ENCODE results near the gene IFNL4. TPM values are rescaled to one million over a fixed set of nuclear protein-coding genes. Genes with fewer than 3 reads are reported as not detected.

IFNL4 gene
- total and polyA plus RNA-seq, 9 of the 15 experiments (the other 6 are each of a cell fraction or from before 2014, with no cell fraction given): not detected

DNA sequence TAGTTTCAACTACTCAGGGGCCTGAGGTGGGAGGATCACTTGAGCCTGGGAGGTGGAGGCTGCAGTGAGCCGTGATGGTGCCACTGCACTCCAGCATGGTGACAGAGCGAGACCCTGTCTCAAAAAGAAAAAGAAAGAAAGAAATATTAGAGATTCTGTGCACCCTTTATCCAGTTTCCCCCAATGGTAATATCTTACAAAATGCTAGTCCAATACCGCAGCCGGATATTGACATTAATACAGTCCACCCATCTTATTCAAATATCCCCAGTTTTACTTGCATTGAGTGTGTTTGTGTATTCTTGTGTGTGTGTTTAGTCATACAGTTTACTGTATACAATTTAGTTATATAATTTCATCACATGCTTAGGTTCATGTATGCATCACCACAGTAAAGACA, 8.6 kb upstream of the IFNL4 start:
- intact Hi-C loops (cut with micrococcal nuclease) (loop anchor here (10.0 kb wide), 1 partner anchor 48 kb away; no protein-coding TSS in a partner anchor), in situ Hi-C loops (cut with MboI) (no loop called here)
- Histone ChIP-seq H3K36me3 (ENCODE audit: control insufficient read depth, insufficient read depth, low read length) (no peaks in the 10 kb centered on the region), H3K4me1 (replicated peaks in 1 of 2; ENCODE audit: control insufficient read depth in 2 of 2, insufficient read depth in 2 of 2, low read length in 2 of 2) (peaks cover 49 to 55% of the 10 kb centered on the region in 2 experiments), H3K27ac (ENCODE audit: extremely low read depth, low read depth, low read length) (no peak overlapping the region), H3K9ac (ENCODE audit: insufficient read depth in 1 of 2, low read depth in 2 of 2, low read length in 2 of 2) (no peak overlapping the region), H3K4me3 (no peak overlapping the region), H4K20me1 (replicated peaks; ENCODE audit: control insufficient read depth, insufficient read depth, low read length) (no peaks in the 10 kb centered on the region), H2AFZ (ENCODE audit: low read depth, low read length) (no peak overlapping the region; the same call in 1 of the 2 replicates), H3K9me3 (replicated peaks; ENCODE audit: control insufficient read depth, insufficient read depth, low read depth, low read length) (no peaks in the 10 kb centered on the region), H3K9me1 (ENCODE audit: control insufficient read depth, insufficient read depth, low read length) (no peaks in the 10 kb centered on the region), H3K79me2 (ENCODE audit: control insufficient read depth, insufficient read depth, low read length) (no peaks in the 10 kb centered on the region), H3K27me3 (ENCODE audit: control insufficient read depth in 2 of 2, insufficient read depth in 2 of 2, low read length in 2 of 2) (no peaks in the 10 kb centered on the region), H3K4me2 (ENCODE audit: insufficient read depth, low read length) (no peak overlapping the region)
- CTCF ChIA-PET (ENCODE audit: low intra/inter-chr PET ratio): no interaction called here
- ATAC-seq: no peak
- no TSS peak for BruUV-seq (replicated peaks)
- no peak for DNase-seq (ENCODE audit: extremely low read depth in 1 of 4, low spot score in 3 of 4)
- no peak for FAIRE-seq
- WGBS (ENCODE audit: insufficient coverage, low coverage, missing lambda C conversion rate): 95% methylated on average over 4 of the region's 4 CpGs
- POLR2A ChIA-PET: no interaction called here
- TF ChIP-seq, protein P1, sequence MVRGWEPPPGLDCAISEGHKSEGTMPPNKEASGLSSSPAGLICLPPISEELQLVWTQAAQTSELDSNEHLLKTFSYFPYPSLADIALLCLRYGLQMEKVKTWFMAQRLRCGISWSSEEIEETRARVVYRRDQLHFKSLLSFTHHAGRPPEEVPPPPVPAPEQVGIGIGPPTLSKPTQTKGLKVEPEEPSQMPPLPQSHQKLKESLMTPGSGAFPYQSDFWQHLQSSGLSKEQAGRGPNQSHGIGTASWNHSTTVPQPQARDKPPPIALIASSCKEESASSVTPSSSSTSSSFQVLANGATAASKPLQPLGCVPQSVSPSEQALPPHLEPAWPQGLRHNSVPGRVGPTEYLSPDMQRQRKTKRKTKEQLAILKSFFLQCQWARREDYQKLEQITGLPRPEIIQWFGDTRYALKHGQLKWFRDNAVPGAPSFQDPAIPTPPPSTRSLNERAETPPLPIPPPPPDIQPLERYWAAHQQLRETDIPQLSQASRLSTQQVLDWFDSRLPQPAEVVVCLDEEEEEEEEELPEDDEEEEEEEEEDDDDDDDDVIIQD (CRISPR knock-in tag; IDR thresholded peaks at IDR 0.05): no peak
- no peak for TF ChIP-seq MCM7 (IDR thresholded peaks at IDR 0.05)
- TF ChIP-seq MIER1 (IDR thresholded peaks at IDR 0.05; ENCODE audit: low read depth): no peak
- TF ChIP-seq TCF3 (CRISPR knock-in tag; IDR thresholded peaks at IDR 0.05): no peak
- TF ChIP-seq, protein P2, sequence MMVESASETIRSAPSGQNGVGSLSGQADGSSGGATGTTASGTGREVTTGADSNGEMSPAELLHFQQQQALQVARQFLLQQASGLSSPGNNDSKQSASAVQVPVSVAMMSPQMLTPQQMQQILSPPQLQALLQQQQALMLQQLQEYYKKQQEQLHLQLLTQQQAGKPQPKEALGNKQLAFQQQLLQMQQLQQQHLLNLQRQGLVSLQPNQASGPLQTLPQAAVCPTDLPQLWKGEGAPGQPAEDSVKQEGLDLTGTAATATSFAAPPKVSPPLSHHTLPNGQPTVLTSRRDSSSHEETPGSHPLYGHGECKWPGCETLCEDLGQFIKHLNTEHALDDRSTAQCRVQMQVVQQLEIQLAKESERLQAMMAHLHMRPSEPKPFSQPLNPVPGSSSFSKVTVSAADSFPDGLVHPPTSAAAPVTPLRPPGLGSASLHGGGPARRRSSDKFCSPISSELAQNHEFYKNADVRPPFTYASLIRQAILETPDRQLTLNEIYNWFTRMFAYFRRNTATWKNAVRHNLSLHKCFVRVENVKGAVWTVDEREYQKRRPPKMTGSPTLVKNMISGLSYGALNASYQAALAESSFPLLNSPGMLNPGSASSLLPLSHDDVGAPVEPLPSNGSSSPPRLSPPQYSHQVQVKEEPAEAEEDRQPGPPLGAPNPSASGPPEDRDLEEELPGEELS (CRISPR knock-in tag; IDR thresholded peaks at IDR 0.05; ENCODE audit: borderline replicate concordance): no peak
- no peak for TF ChIP-seq BHLHE40 (IDR thresholded peaks at IDR 0.05; ENCODE audit: low read length)
- TF ChIP-seq, protein P3, sequence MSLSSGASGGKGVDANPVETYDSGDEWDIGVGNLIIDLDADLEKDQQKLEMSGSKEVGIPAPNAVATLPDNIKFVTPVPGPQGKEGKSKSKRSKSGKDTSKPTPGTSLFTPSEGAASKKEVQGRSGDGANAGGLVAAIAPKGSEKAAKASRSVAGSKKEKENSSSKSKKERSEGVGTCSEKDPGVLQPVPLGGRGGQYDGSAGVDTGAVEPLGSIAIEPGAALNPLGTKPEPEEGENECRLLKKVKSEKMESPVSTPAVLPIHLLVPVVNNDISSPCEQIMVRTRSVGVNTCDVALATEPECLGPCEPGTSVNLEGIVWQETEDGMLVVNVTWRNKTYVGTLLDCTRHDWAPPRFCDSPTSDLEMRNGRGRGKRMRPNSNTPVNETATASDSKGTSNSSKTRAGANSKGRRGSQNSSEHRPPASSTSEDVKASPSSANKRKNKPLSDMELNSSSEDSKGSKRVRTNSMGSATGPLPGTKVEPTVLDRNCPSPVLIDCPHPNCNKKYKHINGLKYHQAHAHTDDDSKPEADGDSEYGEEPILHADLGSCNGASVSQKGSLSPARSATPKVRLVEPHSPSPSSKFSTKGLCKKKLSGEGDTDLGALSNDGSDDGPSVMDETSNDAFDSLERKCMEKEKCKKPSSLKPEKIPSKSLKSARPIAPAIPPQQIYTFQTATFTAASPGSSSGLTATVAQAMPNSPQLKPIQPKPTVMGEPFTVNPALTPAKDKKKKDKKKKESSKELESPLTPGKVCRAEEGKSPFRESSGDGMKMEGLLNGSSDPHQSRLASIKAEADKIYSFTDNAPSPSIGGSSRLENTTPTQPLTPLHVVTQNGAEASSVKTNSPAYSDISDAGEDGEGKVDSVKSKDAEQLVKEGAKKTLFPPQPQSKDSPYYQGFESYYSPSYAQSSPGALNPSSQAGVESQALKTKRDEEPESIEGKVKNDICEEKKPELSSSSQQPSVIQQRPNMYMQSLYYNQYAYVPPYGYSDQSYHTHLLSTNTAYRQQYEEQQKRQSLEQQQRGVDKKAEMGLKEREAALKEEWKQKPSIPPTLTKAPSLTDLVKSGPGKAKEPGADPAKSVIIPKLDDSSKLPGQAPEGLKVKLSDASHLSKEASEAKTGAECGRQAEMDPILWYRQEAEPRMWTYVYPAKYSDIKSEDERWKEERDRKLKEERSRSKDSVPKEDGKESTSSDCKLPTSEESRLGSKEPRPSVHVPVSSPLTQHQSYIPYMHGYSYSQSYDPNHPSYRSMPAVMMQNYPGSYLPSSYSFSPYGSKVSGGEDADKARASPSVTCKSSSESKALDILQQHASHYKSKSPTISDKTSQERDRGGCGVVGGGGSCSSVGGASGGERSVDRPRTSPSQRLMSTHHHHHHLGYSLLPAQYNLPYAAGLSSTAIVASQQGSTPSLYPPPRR (CRISPR knock-in tag; IDR thresholded peaks at IDR 0.05; ENCODE audit: borderline replicate concordance): no peak
- TF ChIP-seq RFX1 (IDR thresholded peaks at IDR 0.05): no peak
- TF ChIP-seq, protein P4, sequence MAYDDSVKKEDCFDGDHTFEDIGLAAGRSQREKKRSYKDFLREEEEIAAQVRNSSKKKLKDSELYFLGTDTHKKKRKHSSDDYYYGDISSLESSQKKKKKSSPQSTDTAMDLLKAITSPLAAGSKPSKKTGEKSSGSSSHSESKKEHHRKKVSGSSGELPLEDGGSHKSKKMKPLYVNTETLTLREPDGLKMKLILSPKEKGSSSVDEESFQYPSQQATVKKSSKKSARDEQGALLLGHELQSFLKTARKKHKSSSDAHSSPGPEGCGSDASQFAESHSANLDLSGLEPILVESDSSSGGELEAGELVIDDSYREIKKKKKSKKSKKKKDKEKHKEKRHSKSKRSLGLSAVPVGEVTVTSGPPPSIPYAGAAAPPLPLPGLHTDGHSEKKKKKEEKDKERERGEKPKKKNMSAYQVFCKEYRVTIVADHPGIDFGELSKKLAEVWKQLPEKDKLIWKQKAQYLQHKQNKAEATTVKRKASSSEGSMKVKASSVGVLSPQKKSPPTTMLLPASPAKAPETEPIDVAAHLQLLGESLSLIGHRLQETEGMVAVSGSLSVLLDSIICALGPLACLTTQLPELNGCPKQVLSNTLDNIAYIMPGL (CRISPR knock-in tag; IDR thresholded peaks at IDR 0.05): no peak
- TF ChIP-seq POLR2AphosphoS2 (IDR thresholded peaks at IDR 0.05; ENCODE audit: low read length): no peak
- no peak for TF ChIP-seq MYNN (IDR thresholded peaks at IDR 0.05)
- no peak for TF ChIP-seq MYNN (CRISPR knock-in tag; IDR thresholded peaks at IDR 0.05)

All from K562 (cell line).